GM10266 (cell line): ENCODE measurements around the gene MYLK3.

Experiments used
- DNase-seq: peaks from one replicate; pipeline ENCODE4 v3.0.0; 2012; ENCODE audit errors: extremely low spot score
- CTCF ChIP-seq: IDR thresholded peaks from 2 replicates; pipeline ENCODE4 v1.5.1; 2012; ENCODE audit warnings: mild to moderate bottlenecking, low read depth; ENCODE audit not compliant: control insufficient read depth, insufficient read depth; ENCODE audit errors: missing control alignments

The MYLK3 gene

DNA sequence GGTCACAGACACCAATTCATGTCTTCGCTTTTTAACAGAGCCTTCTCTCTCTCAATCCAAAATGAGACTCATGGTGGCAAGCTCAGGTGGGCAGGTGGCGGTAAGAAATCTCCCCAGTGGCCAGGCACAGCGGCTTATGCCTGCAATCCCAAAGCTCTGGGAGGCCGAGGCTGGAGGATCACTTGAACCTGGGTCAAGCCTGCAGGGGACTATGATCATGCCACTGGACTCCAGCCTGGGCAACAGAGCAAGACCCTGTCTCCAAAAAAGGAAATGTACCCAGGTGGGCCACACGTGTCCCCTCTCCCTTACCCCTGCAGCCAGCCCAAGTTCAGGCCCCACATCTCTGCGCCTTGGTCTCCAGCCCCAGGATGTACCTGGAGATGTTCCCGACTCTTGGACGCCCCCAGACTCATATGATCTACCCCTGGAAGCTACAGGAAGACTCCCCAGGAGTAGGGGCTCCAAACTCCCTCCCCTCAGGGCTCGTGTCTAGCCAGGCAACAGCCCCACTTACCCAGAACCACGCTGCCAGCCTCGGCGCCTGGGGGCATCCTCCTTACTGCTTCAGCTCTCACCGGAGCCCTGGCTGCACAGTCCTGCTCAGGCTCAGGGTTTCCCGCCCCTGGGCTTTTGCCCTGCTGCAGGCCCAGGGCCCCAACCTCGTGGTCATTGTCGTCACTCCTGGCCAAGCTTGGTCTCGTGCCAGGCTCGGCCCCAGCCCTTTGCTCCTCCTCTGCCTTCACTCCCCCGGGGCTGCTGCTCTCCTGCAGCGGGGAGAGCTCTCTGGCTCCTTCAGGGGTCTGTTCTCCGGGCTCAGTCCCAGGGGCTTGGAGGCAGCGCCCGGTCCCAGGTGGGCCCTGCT lies 16.2 kb downstream of the MYLK3 start:
- TF ChIP-seq CTCF, result no peak
- DNase-seq, result no peak

DNA sequence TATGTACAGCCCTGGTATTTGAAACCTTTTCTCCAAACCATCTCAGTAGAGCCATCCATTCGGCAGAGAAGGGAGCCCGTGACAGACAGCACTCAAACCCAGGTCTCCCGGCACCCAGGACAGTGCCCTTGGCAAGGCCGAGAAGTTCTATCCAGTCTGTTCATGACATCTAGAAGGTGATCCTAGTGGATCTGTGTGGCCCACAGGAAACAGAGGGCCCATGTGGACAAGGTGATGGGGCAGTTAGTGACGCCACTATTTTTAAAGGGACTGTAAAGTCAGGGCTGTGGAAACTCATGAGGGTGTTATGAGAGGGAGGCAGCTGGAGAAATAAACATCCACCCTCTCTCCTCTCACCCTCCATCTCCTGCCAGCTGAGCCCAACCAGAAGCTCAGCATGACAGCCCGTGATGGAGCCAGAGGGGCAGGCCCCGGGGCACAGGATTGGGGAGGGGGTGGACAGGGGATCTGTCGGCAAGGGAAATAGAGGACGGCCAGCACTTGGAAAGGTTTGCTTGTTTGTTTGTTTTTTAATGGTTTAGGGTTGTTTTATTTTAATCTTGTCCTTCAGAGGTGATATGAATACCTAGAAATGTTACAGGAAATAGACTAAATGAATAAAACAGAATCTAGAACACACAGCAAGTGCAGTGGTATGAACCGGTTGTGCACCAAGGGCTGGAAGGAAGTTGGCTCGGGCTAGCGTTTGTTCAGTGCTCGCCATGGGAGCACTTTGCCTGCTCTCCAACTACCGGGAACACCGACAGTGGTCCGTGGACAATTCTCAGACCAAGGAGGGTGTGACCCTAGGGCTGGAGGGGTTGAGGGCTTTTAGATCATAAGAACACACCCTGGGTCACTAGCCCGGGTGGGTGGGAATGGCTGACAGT lies 17.1 kb downstream of the MYLK3 start:
- DNase-seq, result no peak
- TF ChIP-seq CTCF, result no peak

DNA sequence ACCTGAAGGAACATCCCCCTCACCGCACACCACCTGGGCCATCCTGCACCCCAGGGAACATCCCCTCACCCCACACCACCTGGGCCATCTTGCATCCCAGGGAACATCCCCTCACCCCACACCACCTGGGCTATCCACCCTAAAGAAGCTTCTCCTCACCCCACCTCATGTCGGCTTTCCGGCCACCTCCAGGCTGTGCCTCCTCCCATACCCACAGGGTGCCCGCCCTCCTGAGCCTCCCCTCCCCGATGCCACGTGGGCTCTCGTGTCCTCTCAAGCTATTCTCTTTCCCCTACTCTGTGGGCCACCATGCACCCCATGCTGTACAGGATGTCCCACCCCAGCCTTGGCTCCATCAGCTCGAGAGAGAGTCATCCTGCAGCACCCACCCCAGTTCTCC lies 18.0 kb downstream of the MYLK3 start:
- no peak for DNase-seq
- no peak for TF ChIP-seq CTCF

DNA sequence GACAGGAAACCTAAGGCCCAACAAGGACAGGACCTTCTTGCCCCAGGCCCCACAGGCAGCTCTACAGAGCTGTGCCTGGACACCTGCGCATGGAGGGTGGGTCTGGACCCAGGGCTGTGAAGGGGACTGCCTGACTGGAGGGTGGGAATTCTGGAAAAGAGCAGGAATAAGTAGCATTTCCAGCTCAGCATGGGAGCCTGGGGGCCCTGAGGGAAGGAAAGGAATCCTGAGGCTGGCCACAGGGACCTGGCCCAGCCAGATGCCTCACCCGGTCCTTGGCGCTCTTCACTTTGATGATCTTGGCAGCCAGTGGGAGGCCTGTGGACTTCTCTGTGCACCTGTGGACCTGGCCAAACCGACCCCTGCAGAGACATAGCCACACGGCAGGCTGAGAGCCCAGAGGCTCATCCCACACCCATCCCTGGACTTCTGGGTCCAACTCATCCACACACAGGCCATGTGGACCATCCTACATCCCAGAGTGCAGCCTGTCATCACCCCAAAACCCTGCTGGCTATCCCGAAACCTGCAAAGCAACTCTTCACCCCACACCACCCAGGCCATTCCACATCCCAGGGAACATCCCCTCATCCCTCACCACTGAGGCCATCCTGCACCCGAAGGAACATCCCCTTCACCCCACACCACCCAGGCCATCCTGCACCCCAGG lies 18.7 kb downstream of the MYLK3 start:
- no peak for DNase-seq
- no peak for TF ChIP-seq CTCF

DNA sequence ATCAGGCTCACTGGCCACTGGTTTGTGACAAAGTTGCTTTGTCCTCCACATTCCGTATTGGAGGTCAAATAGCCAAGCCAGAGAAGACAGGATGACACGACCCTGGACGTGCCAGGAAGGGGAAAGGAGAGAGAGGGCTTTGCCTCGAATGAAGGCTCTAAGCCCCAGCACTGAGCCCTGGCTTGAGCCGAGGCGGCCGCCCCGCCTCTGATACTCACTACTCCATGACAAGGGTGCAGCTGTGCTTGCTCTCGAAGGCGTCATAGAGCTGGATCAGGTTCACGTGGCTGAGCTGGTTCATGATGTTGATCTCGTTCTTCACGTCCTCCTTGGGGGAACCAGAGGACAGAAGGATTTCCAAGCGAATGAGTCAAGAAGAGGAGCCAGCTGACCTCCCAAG lies 19.3 kb downstream of the MYLK3 start:
- TF ChIP-seq CTCF, result no peak
- DNase-seq, result no peak

DNA sequence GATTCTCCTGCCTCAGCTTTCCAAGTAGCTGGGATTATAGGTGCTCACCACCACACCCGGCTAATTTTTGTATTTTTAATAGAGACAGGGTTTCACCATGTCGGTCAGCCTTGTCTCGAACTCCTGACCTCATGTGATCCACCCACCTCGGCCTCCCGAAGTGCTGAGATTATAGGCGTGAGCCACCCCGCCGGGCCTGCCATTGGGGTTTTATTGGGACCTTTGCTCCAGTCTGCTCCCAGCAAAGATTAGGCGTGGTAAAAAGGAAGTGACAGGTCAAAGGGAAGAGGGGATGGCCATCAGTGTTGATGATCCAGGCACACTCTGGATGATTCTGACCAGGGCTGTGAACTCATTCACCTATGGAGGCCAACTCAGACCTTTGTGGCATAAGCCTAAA lies 20.5 kb downstream of the MYLK3 start:
- no peak for DNase-seq

More for the DNA sequence above, 20.5 kb downstream of the MYLK3 start:
- no peak for TF ChIP-seq CTCF
